HPDE6-E6E7 (cell line): ENCODE results near the gene RGS6.

ENCODE experiments used
- DNase-seq: peaks from one replicate; pipeline ENCODE4 v3.0.0; 2011; ENCODE audit warnings: missing footprints; ENCODE audit errors: extremely low spot score

RGS6 gene

DNA sequence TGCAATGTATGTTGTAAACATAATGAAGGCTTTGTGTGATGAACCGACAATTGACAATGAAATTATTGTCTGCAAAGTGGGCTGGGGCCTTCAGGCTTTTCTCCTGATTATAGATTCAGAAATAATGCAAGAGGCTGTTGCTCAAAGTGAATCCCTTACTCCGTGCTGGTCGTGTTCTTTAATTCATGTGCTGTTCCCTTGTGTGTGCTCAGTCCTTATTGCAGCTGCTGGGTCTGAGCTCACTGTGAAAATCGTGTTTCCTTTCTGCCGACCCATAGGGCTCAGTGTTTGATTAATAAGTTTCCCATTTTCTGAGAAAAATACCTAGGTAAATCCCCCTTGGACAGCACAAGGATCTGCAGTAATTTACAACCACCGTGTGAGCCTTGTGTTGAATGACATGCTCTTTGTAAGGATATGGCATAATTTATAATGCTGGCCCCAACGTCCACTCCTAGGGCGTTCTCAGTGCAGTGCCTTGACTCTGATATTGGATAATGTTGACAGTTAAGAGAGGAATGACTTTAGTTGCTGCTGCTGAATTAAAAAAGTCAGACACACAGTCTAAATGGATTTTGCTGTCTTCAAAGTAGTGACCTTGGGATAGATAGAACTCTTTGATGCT, 81.6 kb downstream of the RGS6 start:
- DNase-seq: no peak

DNA sequence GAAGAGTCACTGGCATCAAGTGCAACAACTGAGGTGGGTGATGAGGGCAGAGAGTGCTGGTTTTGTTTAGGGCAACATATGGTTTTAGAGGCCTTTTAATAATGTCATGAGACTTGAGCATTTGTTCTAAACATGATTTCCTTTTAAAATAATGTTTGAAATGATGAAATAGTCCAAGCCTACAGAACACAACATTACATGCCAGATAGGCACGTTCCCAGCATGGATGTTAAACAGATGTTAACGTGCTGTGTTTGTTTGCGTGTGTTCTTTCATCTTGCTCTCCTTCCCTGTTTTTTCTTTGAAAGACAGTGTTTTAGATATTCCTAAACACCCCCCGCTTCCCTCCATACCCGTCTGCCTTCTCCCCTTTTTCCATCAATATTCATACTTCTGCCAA, 82.3 kb downstream of the RGS6 start:
- no peak for DNase-seq

DNA sequence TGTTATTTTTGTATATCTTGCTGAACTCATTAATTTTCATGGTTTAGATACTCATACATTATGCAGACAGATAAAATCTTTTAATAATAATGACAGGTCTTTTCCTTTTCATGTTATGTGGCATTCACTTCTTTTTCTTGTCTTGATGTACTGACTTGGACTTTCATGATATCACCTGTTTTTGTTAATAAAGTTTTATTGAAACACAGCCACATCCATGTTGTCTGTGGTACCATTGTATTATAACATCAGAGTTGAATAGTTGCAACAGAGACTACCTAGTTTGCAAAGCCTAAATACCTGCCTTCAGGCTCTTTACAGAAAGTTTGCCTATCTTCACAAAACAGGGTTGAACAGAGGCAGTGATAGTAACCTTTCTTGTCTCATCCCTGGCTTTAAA, 85.1 kb downstream of the RGS6 start:
- no peak for DNase-seq

DNA sequence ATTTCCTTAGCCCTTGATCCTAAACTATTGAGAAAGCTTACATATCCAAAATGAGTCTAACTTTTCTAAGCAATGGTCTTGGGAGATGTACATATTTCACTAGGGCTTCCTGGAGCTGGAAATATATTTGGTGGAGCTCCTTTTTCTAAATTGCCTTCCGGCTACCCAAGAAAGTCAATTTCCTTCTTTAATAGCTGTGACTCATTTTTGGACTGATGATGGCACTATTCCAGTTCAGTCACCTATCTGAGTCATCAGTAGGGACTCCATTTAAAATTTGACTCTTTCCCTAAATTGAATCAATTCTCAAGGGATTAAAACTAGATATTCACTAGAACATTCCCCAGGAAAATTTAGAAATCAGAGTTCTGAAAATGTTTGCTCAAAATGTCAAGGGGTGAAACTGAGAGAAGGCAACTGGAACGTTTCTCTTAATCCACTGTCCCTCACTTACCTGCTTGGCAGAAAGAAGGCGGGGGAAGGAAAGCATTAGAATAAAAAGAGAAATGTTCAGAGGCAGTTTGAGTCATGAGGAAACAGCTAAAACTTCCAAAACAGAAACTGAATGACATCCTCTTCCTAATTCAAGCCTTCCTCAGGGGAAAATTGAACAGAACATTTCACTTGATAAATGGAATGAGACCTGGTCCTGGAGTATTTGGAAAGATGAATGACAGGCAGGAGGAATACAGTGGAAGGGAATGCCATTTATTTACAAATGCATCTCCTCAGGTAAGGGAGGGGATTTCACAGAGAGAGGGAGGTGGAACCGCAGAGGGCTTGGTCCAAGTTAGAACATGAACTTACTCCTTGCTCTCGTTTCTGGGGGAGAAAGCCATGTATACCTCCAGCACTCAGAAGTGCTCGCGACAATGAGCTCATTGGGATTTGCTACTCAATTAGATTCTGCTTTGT, 91.2 kb downstream of the RGS6 start:
- DNase-seq: no peak

DNA sequence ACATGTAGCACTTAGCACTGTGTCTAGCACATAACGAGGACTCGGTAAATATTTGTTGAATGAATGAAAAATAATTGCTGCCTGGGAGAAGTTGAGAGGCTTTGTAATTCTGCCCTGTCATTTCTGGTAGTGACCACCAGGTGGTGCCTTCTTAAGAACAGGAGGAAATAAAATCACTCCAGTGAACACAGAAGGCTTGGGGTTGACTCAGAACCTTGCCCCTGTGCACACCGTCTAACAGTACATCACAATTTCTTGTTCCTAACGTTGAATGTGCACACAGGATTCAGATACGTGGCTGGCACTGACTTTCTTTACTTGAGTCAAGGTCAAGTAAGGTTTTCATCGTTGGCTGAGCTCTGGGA, 91.8 kb downstream of the RGS6 start:
- no peak for DNase-seq

DNA sequence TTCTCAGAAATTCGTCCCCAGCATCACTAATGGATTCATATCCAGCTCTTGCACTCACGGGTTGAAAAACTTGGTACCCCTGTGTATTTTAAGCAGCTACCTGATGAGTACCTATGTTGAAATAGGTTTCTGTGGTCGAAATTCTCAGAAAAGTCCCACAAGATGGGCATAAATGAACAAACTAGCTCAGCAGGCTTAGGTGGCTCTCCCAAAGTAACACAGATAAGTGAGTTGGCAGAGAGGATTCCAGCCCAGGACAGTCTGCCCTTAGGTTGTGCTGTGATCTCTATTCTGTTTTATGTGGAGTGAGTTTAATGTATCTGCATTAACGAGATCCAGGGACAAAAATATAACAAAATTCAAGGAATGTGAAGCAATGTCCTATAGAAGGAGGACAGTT, 92.3 kb downstream of the RGS6 start:
- no peak for DNase-seq

DNA sequence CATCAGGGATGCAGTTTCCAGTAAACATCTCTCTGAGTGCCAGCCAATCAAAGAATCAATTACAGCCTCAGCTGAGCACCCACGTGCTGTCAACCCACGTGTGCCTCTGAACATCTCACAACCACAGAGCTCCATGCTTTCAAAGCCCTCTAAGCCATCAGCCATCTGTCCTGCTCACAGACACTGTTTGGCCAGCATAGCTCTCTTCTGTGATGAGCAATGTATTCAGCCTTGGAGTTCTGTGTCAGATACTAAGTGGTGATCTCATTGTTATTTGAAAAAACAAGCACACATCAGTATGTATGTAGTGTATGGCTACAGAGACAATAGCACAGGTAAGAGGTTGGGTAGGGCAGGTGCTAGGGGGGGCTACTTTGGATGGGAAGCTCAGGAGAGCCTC, 94.3 kb downstream of the RGS6 start:
- no peak for DNase-seq

DNA sequence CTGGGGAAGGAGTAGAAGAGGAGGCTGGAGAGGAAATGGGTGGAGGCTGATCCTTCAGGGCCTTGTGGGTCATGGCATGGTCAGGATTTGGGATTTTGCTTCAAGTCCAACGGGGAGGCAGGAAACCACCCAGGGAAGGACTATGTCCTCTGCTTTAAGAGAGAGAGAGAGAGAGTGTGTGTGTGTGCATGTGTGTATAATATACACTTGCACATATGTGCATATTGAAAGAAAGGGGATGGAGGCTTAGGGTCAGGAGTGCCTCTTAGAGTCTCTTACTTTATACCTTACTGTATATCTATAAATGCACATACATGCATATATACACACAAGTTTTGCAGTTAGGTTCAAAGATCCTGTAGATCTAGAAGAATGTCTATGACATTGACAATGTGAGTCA, 94.8 kb downstream of the RGS6 start:
- no peak for DNase-seq

DNA sequence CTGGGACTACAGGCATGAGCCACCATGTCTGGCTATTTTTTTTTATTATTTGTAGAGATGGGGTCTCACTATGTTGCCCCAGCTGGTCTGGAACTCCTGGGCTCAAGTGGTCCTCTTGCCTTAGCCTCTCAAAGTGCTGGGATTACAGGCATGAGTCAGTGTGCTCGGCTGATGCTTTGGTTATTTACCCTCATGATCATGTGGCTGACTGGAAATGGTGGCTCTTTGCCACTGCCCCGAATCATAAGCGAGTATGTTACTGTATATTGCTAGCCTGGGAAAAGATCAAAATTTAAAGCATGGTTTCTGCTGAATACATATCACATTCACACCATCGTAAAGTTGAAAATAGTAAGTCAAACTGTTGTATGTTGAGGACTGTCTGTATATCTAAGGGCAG, 101.1 kb downstream of the RGS6 start:
- no peak for DNase-seq

DNA sequence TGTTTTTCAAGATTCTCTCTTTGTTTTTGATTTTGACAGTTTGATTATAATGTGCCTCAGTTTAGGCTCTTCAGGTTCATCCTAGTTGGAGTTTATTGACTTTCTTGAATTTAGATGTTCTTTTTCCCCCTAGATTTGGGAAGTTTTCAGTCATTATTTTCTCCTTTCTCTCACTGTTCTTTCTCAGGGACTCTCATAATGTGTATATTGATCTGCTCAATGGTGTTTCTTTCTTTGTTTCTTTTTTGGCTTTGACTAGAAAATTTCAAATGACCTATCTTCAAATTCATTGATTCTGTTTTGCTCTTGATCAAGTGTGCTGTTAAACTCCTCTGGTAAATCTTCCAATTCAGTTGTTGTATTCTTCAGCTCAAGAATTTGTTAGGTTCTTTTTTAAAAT, 108.3 kb downstream of the RGS6 start:
- DNase-seq: no peak

DNA sequence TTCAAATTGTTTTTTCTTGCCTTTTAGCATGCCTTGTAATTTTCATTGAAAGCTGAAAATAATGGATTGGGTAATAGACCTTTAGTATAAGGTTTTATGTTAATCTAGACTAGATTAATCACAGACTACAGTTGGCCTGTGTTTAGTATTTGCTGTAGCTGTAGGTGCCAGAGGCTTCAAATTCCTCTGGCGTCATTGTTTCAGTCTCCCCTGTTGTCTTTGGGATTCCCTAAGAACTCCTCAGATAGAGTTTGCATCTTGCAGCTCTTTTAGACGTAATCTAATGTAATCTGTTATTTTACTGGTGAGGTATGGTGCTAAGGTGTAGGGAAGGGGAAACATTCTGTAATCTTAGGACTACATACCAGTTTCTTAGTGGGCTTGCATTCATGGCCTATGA, 113.0 kb downstream of the RGS6 start:
- no peak for DNase-seq

DNA sequence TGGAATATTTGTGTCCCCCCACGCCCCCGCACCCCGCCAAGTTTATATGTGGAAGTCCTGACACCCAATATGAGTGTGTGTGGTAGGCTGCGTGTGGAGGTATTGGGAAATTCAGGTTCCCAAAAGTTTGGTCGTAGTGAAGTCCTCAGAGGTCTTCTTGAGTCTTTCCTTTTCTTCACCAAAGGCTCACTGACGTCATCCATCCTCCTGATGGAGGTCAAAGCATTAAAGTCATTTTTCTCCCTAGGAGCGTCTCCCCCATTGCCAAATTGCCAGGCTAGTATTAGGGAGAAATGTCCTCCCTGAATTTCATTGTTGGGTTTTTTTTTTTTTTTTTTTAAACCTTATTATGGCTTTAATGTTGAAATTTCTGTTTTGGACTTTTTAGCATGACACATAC, 113.7 kb downstream of the RGS6 start:
- DNase-seq: no peak

DNA sequence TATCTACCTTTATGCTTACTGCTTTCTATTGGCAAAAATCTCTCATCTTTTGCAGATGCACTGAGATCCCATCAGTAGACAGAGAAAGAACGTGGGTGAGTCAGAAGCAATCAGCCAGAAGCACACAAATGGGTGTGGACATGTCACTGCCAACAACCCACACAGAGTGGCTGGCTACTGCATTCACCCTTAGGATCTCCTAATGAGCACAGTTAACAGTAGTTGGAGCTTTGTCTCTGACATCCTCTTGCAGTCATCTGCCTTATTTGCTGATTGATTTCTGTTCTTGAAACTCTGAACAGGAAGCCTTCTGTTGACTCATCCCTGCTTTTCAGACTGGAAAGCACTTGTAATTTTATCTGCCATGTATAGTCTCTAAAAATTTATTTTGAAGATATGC, 117.2 kb downstream of the RGS6 start:
- no peak for DNase-seq

DNA sequence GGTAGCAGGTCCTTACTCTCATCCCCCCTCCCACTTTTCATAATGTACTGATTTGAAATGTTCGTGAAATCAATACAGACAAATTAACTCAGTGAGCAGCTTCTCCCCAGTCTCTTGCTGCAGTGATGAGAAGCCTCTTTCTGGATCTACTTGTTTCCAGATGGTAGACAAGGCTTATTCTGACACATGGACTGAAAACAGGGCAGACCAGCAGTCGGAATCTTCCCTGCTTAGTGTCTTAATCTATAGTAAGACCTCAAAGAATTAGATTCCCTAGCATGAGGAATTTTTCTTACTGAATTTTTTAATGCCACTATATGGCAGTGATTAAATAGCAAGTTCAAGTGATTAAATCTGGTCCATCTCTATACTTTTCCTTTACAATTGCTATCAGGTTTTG, 120.1 kb downstream of the RGS6 start:
- DNase-seq: no peak

DNA sequence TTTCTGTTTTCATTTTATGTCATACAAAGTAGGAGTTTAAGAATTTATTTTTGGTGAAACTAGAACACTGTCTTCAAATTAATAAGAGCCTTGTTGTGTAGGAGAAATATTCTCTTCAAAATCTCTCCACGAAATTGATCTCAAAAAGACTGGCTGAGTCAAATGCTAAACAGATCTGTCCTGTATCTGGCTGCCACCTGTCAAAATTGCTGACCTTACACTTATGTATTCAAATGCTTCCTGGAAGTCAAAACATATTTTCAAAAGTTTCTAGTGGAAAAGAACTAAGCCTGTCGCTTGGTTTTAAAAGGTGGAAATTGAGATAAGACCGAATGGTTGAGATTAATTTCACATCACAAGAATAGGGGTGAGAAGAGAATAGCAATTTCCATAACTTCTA, 121.4 kb downstream of the RGS6 start:
- no peak for DNase-seq

DNA sequence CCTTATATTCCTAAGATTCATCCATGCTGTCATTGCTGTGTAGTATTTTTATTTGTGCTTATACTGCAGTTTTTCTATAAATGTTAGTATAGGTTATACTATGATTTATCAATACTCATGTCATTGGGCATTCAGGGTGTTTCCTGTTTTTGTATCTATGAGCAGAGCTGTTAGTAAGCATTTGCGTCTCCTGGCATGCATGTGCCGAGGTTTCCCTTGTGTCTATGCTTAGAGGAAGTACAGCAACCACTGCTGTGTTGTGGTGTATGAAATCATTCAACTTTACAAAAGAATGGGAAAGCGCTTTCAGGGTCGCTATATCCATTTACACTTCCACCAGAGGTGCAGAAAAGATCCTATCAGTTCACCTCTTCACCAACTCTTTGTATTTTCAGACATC, 122.7 kb downstream of the RGS6 start:
- no peak for DNase-seq

DNA sequence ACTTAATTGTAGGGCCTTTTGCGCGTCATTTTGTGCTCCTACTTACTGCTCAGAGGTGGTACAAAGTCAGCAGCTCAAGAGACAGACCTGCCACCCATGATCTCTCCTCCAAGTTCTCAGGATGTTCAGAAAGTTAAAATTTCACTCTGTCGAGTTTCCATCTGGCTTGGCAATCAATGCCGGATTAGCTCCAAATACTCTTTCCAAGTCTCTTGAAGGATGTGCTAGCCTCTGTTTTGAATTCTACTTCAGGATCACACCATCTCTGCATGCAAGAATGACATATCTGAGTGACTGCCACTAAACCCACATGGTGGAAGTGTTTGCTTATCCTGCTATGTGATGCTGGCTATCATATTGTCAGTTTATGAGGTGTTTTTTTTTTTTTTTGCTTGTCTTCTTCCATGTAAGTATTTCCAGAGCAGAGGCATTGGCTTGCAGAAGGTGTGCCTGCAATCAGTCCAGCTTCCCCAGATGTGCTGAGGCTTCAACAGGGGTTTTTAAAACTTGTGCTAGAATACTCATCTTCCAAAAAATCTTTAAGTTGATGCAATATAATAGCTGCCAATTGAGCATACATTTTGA, 125.6 kb downstream of the RGS6 start:
- DNase-seq: no peak

DNA sequence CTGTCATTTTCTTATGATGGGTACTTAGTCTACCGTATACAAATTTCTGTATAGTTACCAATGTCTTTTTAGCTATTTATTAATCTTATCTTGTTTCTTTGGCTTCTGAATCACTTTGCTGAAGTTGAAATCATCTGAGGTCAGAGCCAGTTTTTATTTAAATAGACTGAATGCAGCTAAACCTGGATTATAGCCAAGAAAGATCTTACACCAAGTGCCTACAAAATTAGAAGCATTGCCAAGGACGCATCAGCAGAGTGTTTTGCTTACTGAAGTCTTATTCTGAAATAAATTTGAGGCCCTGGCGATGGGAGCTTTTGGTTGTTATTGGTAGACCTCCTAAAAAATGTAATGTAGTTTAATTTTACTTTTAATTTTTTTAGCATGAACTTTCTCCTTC, 128.2 kb downstream of the RGS6 start:
- DNase-seq: no peak

DNA sequence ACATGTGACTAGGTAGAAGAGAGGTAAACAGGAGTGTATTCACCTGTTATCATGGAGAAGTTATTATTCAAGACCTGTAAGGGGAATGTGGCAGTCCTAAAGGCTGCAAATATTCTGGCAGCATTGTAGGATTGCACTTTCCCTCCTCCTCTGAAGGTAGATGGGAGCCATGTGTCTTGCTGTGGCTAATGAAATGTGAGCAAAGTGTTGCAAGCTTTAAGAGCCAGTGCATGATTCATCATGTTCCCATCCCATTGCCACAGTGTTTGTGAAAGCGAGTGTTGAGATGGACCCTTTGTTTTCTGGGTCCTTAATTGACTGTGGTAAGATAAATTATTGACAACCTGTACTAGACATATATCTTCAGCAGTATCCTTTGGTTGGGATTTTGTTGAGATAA, 128.7 kb downstream of the RGS6 start:
- no peak for DNase-seq

DNA sequence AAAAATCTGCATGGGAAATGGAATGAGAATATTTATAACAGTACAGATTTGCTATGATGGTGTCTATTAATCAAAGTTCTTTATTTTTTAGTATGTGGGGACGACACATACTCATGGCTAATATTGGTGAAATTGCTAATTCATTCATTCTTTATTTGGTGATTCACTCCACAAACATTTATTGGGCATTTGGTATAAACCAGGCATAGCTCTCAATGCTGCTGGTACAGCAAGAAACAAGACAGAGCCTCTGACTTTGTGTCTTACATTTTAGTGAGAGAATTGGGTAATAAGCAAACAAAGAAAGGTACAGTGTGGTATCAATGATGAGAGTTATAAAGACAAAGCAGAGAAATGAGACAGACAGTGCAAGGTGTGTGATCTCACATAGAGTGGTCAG, 129.5 kb downstream of the RGS6 start:
- no peak for DNase-seq

DNA sequence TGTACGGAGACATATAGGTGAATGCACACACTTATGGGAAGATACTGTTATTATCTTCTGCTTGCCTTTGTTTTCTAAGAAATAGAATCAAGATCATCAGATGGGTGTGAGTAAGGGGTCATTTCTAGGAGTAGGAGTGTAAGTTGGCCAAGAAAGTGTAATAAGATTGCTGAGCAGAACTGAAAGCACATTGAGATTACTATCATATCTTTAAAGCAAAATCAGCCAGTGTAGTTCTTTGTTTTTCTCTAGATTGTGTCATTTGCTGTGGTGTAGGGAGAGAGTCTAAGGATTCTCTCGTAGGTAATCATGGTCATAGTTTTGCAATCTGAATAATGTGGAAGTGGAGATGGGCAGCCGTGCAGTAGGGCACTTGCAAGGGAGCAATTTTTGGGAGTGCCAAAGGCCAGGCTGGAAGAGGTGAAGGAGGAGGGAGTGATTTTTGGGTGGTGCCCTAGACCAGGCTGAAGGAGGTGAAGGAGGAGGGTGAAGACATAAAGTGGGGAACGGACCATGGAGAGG, 131.6 kb downstream of the RGS6 start:
- DNase-seq: no peak

DNA sequence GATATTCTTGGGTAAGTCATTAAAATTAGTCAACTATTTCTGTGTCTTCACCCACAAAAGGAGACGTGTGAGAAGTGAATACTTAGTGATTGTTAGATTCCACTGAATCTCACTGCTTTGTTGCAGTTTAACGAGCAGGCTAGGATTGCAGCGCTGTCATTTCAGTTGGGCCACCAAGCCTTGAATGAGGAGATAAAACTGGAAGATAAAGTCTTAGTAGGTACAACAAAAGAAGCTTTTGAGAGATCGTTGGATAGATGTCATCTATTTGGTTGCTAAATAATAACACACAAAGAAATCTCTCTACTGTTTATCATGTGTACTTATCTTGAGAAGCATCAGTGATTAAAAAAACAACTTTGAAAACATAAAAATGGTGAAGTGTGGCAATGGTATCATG, 132.3 kb downstream of the RGS6 start:
- no peak for DNase-seq

DNA sequence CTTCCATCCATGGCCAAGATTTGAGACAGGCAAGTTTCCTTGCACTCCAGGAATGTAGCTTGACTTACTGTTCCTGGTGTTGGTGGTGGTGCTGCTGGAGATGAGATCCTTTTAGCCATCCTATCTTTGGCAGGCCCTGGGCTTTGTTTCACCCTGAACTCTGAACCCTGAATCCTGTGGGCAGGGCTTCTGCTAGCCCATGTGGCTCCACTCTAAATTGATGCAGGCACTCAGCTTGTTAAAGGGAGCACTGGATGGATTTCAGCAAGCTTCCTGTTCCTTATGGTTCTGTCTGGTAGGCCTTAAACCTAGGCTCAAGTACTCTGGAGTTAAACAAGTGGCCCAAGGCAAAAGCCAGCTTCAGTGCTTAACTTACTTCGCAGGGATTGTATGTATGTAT, 138.2 kb downstream of the RGS6 start:
- no peak for DNase-seq
